HG03442 (cell line): ENCODE measurements around the gene KLF14.
A peak's percentile ranks its signal among the peaks of the same experiment; 100 is the strongest.
"Not testable (repeated sequence)": the region's sequence is repeated elsewhere in the genome, so short reads cannot be mapped to it uniquely, and the experiment has no call there.

Experiments used
- ATAC-seq: cut with Tn5 transposase; IDR thresholded peaks from one replicate; pipeline ENCODE4 v1.9.1; 2021; ENCODE audit warnings: mild to moderate bottlenecking, moderate library complexity; ENCODE audit not compliant: unreplicated experiment

KLF14 gene

GRCh38 chr7:130733931-130734814 lies at the start of gene KLF14:
TSS of gene KLF14 (minus strand) at chr7:130734207. CDS start at chr7:130734033, 174 bp downstream.
- peak; percentile 38 for ATAC-seq

GRCh38 chr7:130781346-130781745 lies 47.3 kb upstream of the KLF14 start:
- no peak for ATAC-seq

GRCh38 chr7:130777426-130777825 lies 43.4 kb upstream of the KLF14 start:
- no peak for ATAC-seq

GRCh38 chr7:130772456-130772855 lies 38.4 kb upstream of the KLF14 start:
- not testable (repeated sequence) for ATAC-seq

DNA sequence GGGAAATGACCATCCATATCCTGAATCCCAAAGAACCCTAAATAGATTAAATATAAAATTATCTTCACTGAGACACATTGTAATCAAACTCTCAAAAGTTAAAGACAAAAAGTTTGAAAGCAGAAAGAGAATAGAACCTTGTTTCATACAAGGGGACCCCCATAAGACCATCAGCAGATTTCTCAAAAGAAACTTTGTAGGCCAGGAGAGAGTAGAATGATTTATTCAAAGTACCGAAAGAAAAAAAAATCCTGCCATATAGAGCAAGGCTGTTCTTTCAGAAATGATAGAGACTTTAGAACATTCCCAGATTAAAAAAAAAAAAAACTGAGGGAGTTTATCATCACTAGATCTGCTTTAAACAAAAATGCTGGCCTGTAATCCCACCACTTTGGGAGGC lies 34.8 kb upstream of the KLF14 start:
- ATAC-seq, result no peak

DNA sequence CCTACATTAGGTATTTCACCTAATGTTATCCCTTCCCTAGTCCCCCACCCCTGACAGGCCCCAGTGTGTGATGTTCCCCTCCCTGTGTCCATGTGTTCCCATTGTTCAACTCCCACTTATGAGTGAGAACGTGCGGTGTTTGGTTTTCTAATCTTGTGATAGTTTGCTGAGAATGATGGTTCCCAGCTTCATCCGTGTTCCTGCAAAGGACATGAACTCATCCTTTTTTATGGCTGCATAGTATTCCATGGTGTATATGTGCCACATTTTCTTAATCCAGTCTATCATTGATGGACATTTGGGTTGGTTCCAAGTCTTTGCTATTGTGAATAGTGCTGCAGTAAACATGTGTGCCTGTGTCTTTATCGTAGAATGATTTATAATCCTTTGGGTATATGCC lies 30.6 kb upstream of the KLF14 start:
- not testable (repeated sequence) for ATAC-seq

DNA sequence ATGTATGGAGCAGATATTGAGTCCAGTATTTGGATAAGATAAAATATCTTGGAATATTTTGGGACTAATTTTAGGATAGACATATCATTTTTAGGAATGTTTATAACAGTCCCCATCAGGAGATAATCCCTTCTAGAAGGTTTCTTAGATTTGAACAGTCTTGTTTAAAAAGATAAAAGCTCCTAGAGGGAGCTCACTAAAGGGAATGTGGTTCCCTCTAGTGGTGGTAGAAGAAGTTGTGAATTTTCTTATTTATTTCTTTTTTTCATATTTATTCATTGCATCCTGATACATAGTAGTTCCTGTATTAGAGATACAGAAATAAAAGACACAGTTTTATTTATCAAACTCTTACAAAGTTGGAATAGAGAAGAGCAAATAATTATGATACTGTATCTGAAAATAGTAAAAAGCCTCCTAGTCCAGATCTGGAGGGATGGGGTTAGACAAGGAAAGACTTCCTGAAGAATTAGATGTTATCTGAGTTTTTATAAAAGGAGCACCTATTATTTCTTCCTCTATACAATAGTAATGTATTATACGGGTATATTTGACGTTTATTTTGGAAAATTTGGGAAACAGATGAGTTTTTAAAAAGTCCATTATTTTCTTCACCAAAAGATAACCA lies 24.5 kb upstream of the KLF14 start:
- no peak for ATAC-seq

- ATAC-seq, result no peak
These were observed 22.3 kb upstream of the KLF14 start for GRCh38 chr7:130756316-130756715.

- ATAC-seq, result no peak
These were observed 18.4 kb upstream of the KLF14 start for GRCh38 chr7:130752424-130752823.

GRCh38 chr7:130750755-130751154 lies 16.7 kb upstream of the KLF14 start:
- no peak for ATAC-seq

DNA sequence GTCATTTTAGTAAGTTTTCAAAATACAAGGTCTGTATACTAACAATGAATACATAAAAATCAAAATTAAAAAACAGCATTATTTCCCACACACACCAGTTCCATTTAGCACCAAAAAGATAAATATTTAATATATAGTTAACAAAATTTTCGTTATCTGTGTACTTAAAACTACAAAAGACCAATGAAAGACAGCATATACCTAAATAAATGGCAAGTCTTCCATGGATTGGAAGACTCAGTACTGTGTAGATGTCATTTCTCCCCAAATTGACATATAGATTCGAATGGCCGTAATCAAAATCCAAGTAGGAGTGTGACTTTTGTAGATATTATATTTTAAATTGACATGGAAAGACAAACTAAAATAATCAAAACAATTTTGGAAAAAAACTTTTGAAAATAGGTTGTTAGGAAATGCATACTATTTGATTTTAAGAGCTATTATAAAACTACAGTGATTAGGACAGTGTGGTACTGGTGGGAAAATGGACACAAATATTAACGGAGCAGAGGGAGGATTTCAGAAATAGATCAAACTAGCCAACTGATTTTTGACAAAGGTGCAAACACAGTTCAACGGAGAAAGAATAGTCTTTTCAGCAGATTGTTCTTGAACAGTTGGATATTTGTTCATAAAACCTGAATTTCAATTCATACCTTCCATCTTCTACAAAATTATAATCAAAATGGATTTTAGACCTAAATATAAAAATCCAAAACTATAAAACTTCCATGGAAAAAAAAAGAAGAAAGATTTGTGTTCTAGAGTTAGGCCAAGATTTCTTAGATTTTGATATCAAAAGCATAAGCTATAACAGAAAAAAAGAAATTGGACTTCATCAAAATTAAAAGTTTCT lies 14.8 kb upstream of the KLF14 start:
- ATAC-seq, result no peak

- no peak for ATAC-seq
These were observed 7.5 kb upstream of the KLF14 start for GRCh38 chr7:130741331-130741995.

DNA sequence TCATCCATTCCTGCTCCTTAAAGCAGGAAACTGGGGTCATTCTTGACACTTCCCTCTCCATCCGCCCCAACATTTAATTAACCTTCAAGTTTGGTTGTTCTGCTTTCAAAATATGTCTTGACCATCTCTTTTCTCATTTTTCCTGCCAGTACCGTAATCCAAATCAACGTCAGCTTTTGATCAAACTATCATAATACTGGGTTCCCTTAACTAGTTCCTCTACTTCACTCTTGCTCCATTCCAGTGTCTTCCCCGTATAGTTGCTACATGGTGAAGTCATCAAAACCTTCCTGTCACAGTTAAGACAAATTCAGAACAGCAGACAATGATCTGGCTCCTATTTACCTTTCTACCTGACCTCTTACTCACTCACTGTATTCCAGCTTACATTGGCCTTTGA lies 6.6 kb upstream of the KLF14 start:
- no peak for ATAC-seq

- ATAC-seq, result no peak
These were observed 2.4 kb upstream of the KLF14 start for GRCh38 chr7:130736298-130736900.

DNA sequence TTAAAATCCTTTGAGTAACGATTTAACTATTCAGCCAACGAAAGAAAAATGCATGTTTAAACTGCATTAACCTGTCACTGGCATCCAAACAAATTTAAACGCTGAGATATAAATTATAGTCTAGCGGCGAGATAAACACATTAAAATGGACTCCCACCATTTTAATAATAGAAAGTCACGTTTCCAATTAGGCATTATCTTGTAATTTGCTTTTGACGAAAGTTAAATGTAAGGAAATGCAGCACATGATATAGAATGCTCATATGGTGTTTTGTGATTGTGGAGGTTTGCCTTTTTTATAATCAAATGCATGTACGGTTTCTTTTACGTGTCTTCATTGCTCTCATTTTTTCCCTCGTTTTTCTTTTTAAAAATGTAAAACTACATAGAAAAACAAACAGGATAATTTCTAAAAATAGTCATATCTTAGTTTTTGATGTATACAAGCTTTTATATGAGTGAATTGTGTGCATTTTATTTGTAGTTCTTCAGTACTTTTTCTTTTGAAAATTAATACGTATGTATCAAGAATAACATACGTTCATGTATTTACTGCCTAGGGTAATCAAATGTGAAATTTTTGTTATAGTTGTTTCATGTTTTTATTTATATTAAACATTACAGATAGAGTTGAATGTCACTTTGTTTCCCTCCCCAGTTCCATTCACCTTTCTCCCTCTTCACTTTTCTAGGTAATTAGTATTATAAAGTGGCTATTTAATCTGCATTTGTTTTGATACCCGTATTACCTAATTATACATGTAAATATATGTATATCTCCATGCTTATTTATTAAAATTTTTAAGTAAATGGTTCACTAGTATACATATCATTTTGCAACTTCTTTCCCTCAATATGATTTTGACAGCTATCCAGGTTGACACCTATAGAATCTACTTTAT lies 1.1 kb upstream of the KLF14 start:
- no peak for ATAC-seq

DNA sequence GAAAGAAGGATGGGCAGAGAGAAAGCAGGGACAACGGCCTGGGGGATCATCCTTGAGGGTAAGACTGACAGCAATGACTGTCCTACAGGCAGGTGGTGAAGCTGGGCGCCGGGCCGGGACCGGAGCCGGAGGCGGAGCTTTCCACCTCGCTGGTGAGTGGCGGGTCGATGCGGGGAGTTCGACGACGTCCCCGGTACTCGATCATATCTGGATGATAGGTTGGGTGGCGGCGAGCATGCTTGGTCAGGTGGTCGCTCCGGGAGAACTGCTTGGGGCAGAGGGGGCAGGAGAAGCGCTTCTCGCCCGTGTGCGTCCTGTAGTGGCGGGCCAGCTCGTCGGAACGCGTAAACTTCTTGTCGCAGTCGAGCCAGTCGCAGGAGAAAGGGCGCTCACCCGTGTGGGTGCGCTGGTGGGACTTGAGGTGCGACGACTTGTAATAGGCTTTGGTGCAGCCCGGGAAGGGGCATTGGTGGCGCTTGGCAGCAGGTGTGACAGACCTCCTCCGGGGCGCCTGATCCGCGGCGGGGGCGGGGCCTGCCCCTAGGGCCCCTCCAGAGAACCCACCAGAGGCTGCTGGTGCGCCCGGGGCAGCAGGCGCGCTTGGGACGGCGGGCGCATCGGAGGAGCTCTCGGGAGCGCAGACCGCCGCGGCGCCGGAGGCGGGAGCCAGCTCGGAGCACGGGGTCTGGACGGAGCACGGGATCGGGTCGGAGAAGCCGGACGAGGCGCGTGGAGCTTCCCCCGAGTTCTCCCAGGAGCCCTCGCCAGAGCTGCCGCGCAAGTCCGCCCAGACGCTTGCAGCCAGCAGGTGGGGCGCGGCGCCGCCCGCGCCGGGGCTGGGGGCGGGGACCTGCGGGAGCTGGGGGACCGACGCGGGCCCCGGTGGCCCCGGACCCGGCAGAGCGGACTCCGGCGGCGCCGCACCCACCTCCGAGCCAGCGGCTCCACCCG lies 752 bp downstream of the KLF14 start:
- ATAC-seq, result peak; percentile 32

DNA sequence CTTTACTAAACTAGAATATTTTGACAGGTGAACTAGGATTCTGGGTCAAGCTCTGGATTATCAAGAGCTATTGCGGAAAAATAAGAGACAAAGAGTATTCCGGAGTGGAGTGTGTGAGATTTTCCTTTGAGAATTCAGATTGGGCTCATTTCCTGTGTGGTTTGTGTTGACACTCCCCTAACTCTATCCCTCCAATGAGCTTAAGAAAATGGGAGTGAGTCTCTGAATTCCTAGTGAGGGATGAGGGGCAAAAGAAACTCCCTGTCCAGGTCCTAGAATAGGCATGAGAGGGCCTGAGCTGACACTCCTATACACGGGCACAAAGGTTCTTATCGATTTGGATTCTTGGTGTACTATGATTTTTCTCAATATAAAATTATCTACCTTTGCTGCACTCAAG lies 10.2 kb downstream of the KLF14 start:
- no peak for ATAC-seq
